D341Med (cell line): Measurements from ENCODE around the gene NEAT1.

Experiments
- DNase-seq: peaks from one replicate; pipeline ENCODE4 v3.0.0; 2012; ENCODE audit warnings: low spot score

The NEAT1 gene

DNA sequence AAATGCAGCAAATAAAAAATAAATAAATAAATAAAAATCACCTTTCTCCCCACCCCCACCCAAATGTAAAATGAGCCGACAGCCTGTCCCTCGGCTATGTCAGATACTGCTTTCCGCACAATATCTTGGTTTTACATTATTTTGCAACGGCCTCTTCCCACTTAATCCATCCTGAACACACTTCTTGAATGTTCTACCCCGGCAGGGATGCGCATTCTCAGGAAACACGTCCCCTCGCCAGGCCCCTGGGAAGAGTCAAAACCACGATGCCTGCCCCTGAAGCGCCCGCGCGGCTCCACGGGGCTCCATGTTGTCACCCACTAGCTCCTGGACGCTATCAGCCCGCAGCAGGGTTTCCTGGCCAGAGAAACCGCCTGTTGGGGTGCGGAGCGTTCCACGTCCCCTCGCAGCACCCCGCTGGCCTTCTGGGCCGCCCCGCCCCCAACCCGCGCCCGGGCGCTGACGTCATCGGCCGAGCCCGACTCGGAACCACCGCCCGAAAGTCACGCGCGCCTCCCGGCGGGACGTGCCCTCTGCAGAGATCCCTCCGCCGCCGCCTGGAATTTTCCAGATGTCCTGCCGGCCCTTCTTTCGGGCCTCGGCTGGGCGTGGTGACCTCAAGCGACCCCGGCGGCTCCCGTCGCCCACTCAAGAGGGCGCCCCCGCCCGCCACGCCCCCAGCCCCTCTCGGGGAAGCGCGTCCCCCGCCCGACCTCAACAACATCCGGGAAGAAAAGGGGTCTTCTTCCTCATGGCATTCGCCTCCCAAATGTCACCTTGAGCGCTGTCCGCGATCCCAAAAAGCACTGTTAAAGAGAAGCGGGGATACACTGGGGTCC, 585 bp upstream of the NEAT1 start:
- peak; percentile 71 for DNase-seq

DNA sequence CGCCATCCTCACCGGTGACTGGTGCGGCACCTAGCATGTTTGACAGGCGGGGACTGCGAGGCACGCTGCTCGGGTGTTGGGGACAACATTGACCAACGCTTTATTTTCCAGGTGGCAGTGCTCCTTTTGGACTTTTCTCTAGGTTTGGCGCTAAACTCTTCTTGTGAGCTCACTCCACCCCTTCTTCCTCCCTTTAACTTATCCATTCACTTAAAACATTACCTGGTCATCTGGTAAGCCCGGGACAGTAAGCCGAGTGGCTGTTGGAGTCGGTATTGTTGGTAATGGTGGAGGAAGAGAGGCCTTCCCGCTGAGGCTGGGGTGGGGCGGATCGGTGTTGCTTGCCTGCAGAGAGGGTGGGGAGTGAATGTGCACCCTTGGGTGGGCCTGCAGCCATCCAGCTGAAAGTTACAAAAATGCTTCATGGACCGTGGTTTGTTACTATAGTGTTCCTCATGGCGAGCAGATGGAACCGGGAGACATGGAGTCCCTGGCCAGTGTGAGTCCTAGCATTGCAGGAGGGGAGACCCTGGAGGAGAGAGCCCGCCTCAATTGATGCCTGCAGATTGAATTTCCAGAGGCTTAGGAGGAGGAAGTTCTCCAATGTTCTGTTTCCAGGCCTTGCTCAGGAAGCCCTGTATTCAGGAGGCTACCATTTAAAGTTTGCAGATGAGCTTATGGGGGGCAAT, 1.1 kb downstream of the NEAT1 start:
- no peak for DNase-seq

DNA sequence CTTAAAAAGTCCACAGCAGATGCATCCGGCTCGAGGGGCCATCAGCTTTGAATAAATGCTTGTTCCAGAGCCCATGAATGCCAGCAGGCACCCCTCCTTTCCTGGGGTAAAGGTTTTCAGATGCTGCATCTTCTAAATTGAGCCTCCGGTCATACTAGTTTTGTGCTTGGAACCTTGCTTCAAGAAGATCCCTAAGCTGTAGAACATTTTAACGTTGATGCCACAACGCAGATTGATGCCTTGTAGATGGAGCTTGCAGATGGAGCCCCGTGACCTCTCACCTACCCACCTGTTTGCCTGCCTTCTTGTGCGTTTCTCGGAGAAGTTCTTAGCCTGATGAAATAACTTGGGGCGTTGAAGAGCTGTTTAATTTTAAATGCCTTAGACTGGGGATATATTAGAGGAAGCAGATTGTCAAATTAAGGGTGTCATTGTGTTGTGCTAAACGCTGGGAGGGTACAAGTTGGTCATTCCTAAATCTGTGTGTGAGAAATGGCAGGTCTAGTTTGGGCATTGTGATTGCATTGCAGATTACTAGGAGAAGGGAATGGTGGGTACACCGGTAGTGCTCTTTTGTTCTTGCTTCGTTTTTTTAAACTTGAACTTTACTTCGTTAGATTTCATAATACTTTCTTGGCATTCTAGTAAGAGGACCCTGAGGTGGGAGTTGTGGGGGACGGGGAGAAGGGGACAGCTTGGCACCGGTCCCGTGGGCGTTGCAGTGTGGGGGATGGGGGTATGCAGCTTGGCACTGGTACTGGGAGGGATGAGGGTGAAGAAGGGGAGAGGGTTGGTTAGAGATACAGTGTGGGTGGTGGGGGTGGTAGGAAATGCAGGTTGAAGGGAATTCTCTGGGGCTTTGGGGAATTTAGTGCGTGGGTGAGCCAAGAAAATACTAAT, 1.9 kb downstream of the NEAT1 start:
- no peak for DNase-seq

- no peak for DNase-seq
These were observed 2.7 kb downstream of the NEAT1 start for GRCh38 chr11:65425105-65425970.

GRCh38 chr11:65425971-65426838, 3.6 kb downstream of the NEAT1 start:
- DNase-seq: no peak

DNA sequence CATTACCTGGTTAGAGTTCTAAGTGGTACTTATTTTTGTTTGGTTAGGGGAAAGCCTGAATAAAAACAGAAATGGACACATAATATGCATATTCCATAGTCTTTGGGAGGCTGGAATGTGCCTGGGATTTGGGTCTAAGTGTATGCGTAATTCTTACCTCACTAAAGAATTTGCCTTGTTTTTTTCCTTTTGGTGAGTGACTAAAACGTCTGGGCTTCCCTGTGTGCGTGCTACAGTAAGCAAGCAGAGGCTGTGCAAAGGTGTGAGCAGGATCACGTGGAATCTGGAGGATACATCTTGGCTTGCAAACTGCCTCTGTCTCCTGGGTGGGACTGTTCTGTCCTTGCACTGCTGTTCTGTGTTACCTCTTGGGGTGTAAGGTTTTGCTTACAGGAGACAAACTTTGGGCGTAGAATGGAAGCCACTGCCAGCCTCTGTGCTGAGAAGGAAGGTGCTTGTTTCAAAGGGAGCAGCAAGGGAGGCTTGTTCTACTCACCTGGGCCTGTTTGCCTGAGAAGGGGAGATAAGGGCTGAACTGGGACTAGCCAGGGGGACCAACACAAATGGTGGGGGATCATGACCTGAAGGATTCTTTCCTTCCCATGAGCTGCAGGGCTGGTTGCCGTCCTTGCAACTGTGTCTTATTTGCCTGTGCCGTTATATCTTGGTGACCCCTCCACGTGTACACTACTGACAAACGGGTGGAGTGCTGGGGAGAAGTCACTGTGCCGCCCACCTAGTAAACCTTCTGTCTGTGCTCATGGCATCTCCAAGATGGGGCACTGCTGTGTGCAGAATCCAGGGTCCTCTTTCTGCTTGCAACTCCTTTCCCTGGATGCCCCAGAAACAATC, 4.5 kb downstream of the NEAT1 start:
- DNase-seq: no peak

GRCh38 chr11:65427691-65428577, 5.3 kb downstream of the NEAT1 start:
- no peak for DNase-seq

GRCh38 chr11:65428578-65429067, 6.0 kb downstream of the NEAT1 start:
- no peak for DNase-seq

DNA sequence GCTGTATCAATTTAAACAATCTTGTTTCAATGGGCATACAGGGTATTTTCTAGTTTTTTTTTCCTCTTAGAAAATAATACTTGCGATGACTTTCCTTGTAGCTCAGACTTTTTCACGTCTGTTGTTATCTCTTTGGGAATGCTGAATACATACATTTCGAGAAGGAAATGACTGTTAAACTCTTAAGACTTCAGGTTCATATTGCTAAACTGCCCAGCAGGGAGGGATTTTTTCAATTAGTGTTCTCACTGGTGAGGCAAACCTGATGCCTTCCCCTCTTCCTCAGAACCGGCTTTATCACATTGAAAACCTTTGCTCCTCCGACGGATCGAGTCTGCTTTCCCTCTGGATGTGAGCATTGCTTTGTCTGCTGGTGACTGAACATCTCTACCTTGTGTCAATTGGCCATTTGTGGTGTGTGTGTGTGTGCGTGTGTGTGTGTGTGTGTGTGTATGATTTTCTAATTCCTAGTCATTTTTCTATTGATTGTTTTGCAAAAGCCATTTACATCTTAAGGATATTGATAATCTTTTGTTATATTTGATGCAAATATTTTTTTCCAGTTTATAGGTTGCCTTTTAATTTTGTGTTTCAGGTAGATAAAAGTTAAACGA, 6.6 kb downstream of the NEAT1 start:
- DNase-seq: no peak

DNA sequence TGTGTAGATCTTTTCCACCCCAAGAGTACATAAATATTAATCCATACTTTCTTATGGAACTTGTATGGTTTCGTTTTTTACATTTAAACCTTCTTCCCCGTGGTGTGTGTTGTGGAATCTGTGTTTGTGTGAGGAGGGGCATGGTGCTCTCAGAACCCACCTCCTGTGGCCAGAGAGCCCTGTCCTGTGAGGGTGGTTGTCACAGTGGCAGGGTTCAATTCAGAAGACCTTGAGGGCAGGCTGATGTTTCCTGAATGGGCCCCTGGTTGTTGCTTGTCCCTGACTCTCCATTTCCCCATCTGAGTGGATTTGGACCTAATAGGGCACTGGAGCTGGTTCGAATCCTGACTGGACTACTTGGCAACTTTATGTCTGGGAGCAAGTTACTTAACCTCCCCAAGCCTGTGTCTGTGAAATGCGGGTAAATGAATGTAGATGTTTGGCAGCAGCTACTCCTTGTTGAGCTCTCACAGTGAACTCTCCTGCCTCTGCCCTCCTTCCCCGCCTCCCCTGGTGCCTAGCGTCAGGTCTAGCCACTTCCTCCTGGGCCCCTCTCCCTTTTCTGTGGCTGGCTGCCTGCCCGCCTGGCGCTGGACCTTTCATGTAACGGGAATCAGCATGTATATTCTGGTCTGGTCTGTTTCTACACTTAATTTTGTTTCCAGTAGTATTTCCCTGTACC, 7.3 kb downstream of the NEAT1 start:
- no peak for DNase-seq

DNA sequence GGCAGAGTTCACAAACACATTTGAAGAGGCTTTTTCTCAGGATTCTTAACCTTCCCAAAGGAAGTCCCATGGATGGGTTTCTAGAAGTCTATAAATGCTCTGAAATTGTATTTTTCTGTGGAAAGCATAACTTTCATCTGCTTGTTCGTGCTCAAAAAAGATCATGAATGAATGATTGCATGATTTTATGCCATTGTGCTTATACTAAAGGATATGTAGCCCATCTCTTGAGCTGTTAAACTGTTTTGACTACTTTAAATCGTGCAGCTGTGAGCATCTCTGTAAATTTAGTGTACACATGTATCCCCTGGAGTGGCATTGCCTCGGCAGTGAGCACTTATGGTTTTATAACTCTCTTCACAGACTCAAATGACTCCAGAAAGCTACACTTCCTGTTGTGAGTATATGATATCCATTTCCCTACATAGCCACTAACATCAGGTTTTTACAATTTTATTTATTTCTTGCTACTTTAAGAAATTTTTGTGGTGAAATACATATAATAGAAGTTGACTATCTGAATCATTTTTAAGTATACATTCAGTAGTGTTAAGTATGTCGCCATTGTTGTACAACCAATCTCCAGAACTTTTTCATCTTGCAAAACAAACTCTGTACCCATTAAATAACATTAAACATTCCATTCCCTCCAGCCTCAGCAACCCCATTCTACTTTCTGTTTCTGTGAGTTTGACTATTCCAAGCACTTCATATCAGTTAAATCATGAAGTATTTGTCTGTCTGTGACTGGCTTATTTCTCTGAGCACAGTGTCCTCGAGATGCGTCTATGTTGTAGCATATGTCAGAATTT, 8.0 kb downstream of the NEAT1 start:
- DNase-seq: no peak

GRCh38 chr11:65431451-65432099, 9.0 kb downstream of the NEAT1 start:
- no peak for DNase-seq

DNA sequence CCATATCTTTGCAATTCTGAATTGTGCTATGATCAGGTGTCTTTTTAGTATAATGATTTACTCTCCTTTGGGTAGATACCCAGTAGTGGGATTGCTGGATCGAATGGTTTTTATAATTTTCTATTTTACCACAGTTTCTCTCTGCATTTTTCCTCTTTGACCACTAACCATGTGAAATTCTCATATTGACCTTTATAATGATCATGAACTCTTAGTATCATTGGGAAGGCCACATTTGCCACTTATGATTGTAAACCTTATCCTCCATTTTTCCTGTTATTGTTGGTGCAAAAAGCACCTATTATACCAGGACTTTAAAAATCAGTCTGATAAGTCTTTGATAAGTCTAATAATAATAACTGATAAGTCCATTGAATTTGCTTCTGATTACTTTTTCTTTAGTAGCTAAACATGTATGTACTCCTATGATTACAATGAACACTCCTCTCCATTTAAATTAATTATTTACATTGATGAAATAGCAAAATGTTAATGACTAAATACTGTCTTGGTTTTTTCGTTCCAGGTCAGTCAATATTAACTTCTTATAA, 9.6 kb downstream of the NEAT1 start:
- DNase-seq: no peak

- DNase-seq: no peak
These were observed 10.3 kb downstream of the NEAT1 start for GRCh38 chr11:65432686-65433582.

- no peak for DNase-seq
These were observed 11.1 kb downstream of the NEAT1 start for GRCh38 chr11:65433657-65434056.
